GM23248 (cell line): ENCODE measurements around the gene COA3. TPM values are rescaled to one million over a fixed set of nuclear protein-coding genes. Genes with fewer than 3 reads are reported as not detected.

ENCODE experiments used
- DNase-seq: peaks from one replicate; pipeline ENCODE4 v3.0.0-alpha.2; 2015
- H2AFZ ChIP-seq: fragments of 200-600 bp; sonication (generic); 2 replicates; pipeline ENCODE4 v1.6.1; 2016; ENCODE audit warnings: antibody characterized with exemption
- H3F3A ChIP-seq: fragments of 200-600 bp; sonication (generic); 2 replicates; pipeline ENCODE4 v1.6.1; 2016; ENCODE audit warnings: mild to moderate bottlenecking, antibody characterized with exemption, mixed run types; ENCODE audit not compliant: insufficient read depth
- H3K27ac ChIP-seq: fragments of 200-600 bp; sonication (generic); 2 replicates; pipeline ENCODE4 v1.5.1; 2016; ENCODE audit warnings: mild to moderate bottlenecking
- H3K27me3 ChIP-seq: fragments of 200-600 bp; sonication (generic); replicated peaks from 2 replicates; pipeline ENCODE4 v1.6.1; 2016; ENCODE audit warnings: mild to moderate bottlenecking; ENCODE audit not compliant: insufficient read depth
- H3K36me3 ChIP-seq: fragments of 200-600 bp; sonication (generic); 2 replicates; pipeline ENCODE4 v1.6.1; 2016; ENCODE audit warnings: low read depth, mild to moderate bottlenecking
- H3K4me1 ChIP-seq: fragments of 200-600 bp; sonication (generic); 2 replicates; pipeline ENCODE4 v1.6.1; 2016; ENCODE audit warnings: mild to moderate bottlenecking; ENCODE audit not compliant: insufficient read depth
- H3K4me2 ChIP-seq: fragments of 200-600 bp; sonication (generic); one replicate; pipeline ENCODE4 v1.6.1; 2016; ENCODE audit warnings: mild to moderate bottlenecking; ENCODE audit not compliant: unreplicated experiment
- H3K4me3 ChIP-seq: fragments of 200-600 bp; sonication (generic); 2 replicates; pipeline ENCODE4 v1.5.1; 2016; ENCODE audit warnings: mild to moderate bottlenecking
- H3K79me2 ChIP-seq: fragments of 200-600 bp; sonication (generic); 2 replicates; pipeline ENCODE4 v1.6.1; 2016; ENCODE audit warnings: mild to moderate bottlenecking; ENCODE audit not compliant: insufficient read depth
- H3K9ac ChIP-seq: fragments of 200-600 bp; sonication (generic); 2 replicates; pipeline ENCODE4 v1.6.1; 2016; ENCODE audit warnings: mild to moderate bottlenecking
- H3K9me2 ChIP-seq: fragments of 200-600 bp; sonication (generic); 2 replicates; pipeline ENCODE4 v1.6.1; 2016; ENCODE audit warnings: mixed run types, mild to moderate bottlenecking, moderate library complexity; ENCODE audit not compliant: insufficient read depth
- H3K9me3 ChIP-seq: fragments of 200-600 bp; sonication (generic); one replicate; pipeline ENCODE4 v1.6.1; 2017; ENCODE audit warnings: low read depth
- H4K20me1 ChIP-seq: fragments of 200-600 bp; sonication (generic); 2 replicates; pipeline ENCODE4 v1.6.0; 2016; ENCODE audit not compliant: insufficient read depth
- EZH2 ChIP-seq: fragments of 200-600 bp; sonication (generic); IDR thresholded peaks from 2 replicates; pipeline ENCODE4 v1.6.1; 2018; ENCODE audit warnings: antibody characterized with exemption, mild to moderate bottlenecking; ENCODE audit not compliant: insufficient read depth, poor library complexity, severe bottlenecking
- EZH2phosphoT487 ChIP-seq: fragments of 200-600 bp; sonication (generic); IDR thresholded peaks from 2 replicates; pipeline ENCODE4 v1.6.1; 2018; ENCODE audit warnings: antibody characterized with exemption, moderate library complexity, mild to moderate bottlenecking, low read depth; ENCODE audit not compliant: insufficient read depth
- WGBS, 2 experiments: methylation state at CpG; one replicate each; pipeline ENCODE4 v1.1.6; 2015 to 2017; ENCODE audit warnings: low lambda C conversion rate in 2 of 2, low coverage in 1 of 2; ENCODE audit errors: missing lambda C conversion rate in 2 of 2; 5-methylcytosine and 5-hydroxymethylcytosine counted together
- in situ Hi-C: fragments of 300-500 bp; cut with MboI; formaldehyde crosslinking; loops from 2 replicates; pipeline ENCODE4 v1.15.0; 2020
- microRNA-seq: library from miRNA; unstranded; fragments of <30 nt; microRNA quantifications from one replicate; pipeline ENCODE4, GENCODE V29; 2016; ENCODE audit warnings: borderline number of aligned reads
- polyA plus RNA-seq: library from polyadenylated mRNA; unstranded; fragments of >200 nt; fragmentation: Nextera tagmentation; extraction: Ambion mirVana; gene quantifications from 2 replicates; pipeline ENCODE4 v1.2.1, GENCODE V29; 2016
- small RNA-seq: library from RNA; depleted of rRNA; stranded (forward); fragments of <200 nt; gene quantifications from one replicate; pipeline ENCODE3, GENCODE V24; 2014; ENCODE audit warnings: low read depth, low replicate concordance
- total RNA-seq: library from RNA; depleted of rRNA; stranded (reverse); fragments of >200 nt; shearing (Covaris generic); gene quantifications from 2 replicates; pipeline ENCODE4 v1.2.3, GENCODE V29; 2014; rRNA removed

Gene COA3
- total and polyA plus RNA-seq, 2 experiments from 2014 or later, result 48.0 to 125 TPM

DNA sequence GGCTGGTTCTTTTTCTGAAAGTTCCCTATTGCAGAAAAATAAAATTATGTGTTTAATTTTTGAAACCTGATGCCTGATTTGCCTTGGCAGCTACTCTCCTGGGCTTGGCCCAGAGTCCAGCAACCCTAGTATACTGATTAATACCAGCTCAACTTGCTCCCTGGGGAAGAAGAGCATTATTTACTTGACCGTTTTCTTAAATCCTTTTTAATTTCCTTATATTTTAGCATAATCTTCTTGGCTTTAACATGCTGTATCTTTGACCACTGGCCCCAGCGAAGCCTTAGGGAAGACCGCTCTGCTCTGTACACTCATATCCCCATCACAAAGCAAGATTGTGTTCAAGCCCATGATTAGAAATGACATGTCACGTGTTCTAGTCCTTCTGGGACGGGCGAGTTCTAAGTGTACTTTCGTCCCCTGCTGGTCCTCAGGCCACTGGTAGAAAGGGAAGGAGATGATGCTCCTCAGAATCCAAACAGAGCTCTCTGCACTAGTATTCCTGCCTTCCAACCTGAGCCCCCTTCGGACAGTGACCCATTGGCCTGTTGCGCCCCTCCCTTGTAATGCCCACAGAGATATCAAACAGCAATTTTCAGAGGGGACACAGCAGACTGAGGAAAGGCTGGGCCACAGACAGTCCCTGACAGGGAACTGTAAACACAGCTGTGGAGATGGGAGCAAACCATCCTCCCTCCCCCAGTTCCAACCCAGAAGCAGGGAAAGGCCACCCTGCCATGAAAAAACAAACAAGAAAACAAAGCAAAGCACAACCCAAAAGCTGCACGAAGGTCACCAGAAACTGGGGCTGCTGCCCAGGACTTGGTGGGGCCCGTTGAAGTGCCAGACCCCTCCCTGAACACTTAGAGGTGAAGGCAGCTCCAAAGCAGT, 49.4 kb downstream of the COA3 start:
- 33 to 36% methylated on average over 11 of the region's 11 CpGs for WGBS, 2 experiments
- H2AFZ ChIP-seq, result no peak overlapping the region; the same call in 1 of the 2 replicates
- peaks cover 4% of the 10 kb centered on the region for H3K79me2 ChIP-seq
- H3K9me2 ChIP-seq, result no peaks in the 10 kb centered on the region
- H3K4me2 ChIP-seq, result no peak overlapping the region
- in situ Hi-C loops, result loop anchor here (25.0 kb wide), 1 partner anchor 188 kb away; no protein-coding TSS in a partner anchor
- H3F3A ChIP-seq, result no peaks in the 10 kb centered on the region
- H3K36me3 ChIP-seq, result no peaks in the 10 kb centered on the region
- H3K9me3 ChIP-seq, result no peaks in the 10 kb centered on the region
- TF ChIP-seq EZH2phosphoT487 (no peak), EZH2 (no peak)
- no peak overlapping the region for H3K9ac ChIP-seq
- no peaks in the 10 kb centered on the region; the same call in 1 of the 2 replicates for H3K4me1 ChIP-seq
- H4K20me1 ChIP-seq, result no peaks in the 10 kb centered on the region
- no peaks in the 10 kb centered on the region for H3K27me3 ChIP-seq
- no peak overlapping the region for H3K27ac ChIP-seq
- H3K4me3 ChIP-seq, result no peak overlapping the region
- no peak for DNase-seq

DNA sequence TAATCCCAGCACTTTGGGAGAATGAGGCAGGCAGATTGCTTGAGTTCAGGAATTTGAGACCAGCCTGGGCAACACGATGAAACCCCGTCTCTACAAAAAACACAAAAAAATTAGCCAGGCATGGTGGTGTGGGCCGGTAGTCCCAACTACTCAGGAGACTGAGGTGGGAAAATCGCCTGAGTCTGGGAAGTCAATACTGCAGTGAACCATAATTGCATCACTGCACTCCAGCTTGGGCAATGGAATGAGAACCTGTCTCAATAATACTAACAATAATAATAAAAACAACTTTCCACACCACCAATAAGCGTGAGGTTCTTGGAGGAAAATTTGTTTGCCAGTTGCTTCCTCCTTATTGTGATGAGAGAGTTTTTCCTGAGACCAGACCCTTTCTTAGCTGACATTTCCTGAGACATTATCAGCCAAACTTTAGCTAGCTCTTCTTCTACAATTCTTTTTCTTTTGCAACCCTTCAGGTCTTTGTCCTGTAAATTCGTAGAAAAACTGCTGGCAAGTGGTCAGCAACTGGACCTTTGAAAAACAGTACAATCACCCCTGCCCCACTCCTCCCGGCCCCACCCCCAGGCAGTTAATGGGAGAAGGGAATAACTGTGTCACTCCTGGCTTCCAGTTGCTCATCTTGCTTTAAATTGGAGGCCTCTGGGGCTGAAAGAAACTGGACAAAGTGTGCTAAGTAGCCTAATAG, 50.1 kb downstream of the COA3 start:
- Histone ChIP-seq H3K4me3 (no peak overlapping the region), H3K9me3 (no peaks in the 10 kb centered on the region), H2AFZ (no peak overlapping the region), H4K20me1 (no peaks in the 10 kb centered on the region), H3K4me2 (no peak overlapping the region), H3F3A (no peaks in the 10 kb centered on the region), H3K27ac (no peak overlapping the region), H3K27me3 (no peaks in the 10 kb centered on the region), H3K79me2 (peaks cover 12% of the 10 kb centered on the region), H3K36me3 (no peaks in the 10 kb centered on the region), H3K9me2 (no peaks in the 10 kb centered on the region), H3K4me1 (peaks cover 8% of the 10 kb centered on the region), H3K9ac (no peak overlapping the region)
- TF ChIP-seq EZH2, result no peak
- TF ChIP-seq EZH2phosphoT487, result no peak
- WGBS, 2 experiments, result 17 to 20% methylated on average over 7 of the region's 7 CpGs
- in situ Hi-C loops, result loop anchor here (25.0 kb wide), 1 partner anchor 189 kb away; no protein-coding TSS in a partner anchor
- DNase-seq, result peak; percentile 7

Small RNAs within 50 kb of the gene (microRNA-seq; reads per million reads assigned to microRNA genes)
- not detected for gene MIR6781

Small RNAs within 50 kb of the gene (small RNA-seq; reads per million reads assigned to genes)
- gene HMGN2P15, result not detected
- gene MIR6781, result not detected

Other genes with a start within 250 kb of the COA3 start
- gene HSD17B1, start 245.8 kb downstream of the COA3 start, total RNA-seq, result 0.76 and 2.3 TPM in 2 replicates
- 2.6 and 3.0 TPM in 2 replicates for gene HSD17B1, start 245.8 kb downstream of the COA3 start, polyA plus RNA-seq
- gene COASY, start 236.6 kb downstream of the COA3 start, total RNA-seq, result 19.2 and 22.7 TPM in 2 replicates
- 50.1 and 56.9 TPM in 2 replicates for gene COASY, start 236.6 kb downstream of the COA3 start, polyA plus RNA-seq
- 29.3 and 30.8 TPM in 2 replicates for gene MLX, start 231.6 kb downstream of the COA3 start, total RNA-seq
- 37.0 and 39.3 TPM in 2 replicates for gene MLX, start 231.6 kb downstream of the COA3 start, polyA plus RNA-seq
- 8.2 and 8.9 TPM in 2 replicates for gene PSMC3IP, start 221.0 kb downstream of the COA3 start, total RNA-seq
- gene PSMC3IP, start 221.0 kb downstream of the COA3 start, polyA plus RNA-seq, result 11.1 and 12.0 TPM in 2 replicates
- gene RETREG3, start 189.3 kb downstream of the COA3 start, total RNA-seq, result 54.8 and 66.7 TPM in 2 replicates
- 36.3 and 38.0 TPM in 2 replicates for gene RETREG3, start 189.3 kb downstream of the COA3 start, polyA plus RNA-seq
- 42.5 and 53.0 TPM in 2 replicates for gene TUBG1, start 189.0 kb downstream of the COA3 start, total RNA-seq
- 91.4 and 95.3 TPM in 2 replicates for gene TUBG1, start 189.0 kb downstream of the COA3 start, polyA plus RNA-seq
- gene TUBG2, start 139.4 kb downstream of the COA3 start, total RNA-seq, result 12.1 and 14.4 TPM in 2 replicates
- 29.8 and 30.9 TPM in 2 replicates for gene TUBG2, start 139.4 kb downstream of the COA3 start, polyA plus RNA-seq
- 19.0 and 32.2 TPM in 2 replicates for gene PLEKHH3, start 121.7 kb downstream of the COA3 start, total RNA-seq
- 6.4 and 7.5 TPM in 2 replicates for gene PLEKHH3, start 121.7 kb downstream of the COA3 start, polyA plus RNA-seq
- 1.1 and 3.5 TPM in 2 replicates for gene CCR10, start 116.9 kb downstream of the COA3 start, total RNA-seq
- 1.6 and 2.5 TPM in 2 replicates for gene CCR10, start 116.9 kb downstream of the COA3 start, polyA plus RNA-seq
- gene CNTNAP1, start 116.2 kb downstream of the COA3 start, total RNA-seq, result 23.3 and 24.5 TPM in 2 replicates
- 3.2 and 3.6 TPM in 2 replicates for gene CNTNAP1, start 116.2 kb downstream of the COA3 start, polyA plus RNA-seq
- 22.4 and 22.5 TPM in 2 replicates for gene EZH1, start 53.7 kb downstream of the COA3 start, total RNA-seq
- gene EZH1, start 53.7 kb downstream of the COA3 start, polyA plus RNA-seq, result 19.9 and 22.8 TPM in 2 replicates
- gene RAMP2, start 37.5 kb downstream of the COA3 start, total RNA-seq, result 3.7 TPM in 1 of 2 replicates, not detected in the other
- 2.3 and 2.4 TPM in 2 replicates for gene RAMP2, start 37.5 kb downstream of the COA3 start, polyA plus RNA-seq
- gene VPS25, start 25.3 kb downstream of the COA3 start, total RNA-seq, result 93.0 and 96.0 TPM in 2 replicates
- gene VPS25, start 25.3 kb downstream of the COA3 start, polyA plus RNA-seq, result 103 TPM in 2 replicates
- 3.0 and 3.4 TPM in 2 replicates for gene WNK4, start 18.1 kb downstream of the COA3 start, total RNA-seq
- 11.4 and 12.6 TPM in 2 replicates for gene WNK4, start 18.1 kb downstream of the COA3 start, polyA plus RNA-seq
- gene CNTD1, start 157 bp upstream of the COA3 start, total RNA-seq, result not detected in 2 replicates
- 0.14 and 0.71 TPM in 2 replicates for gene CNTD1, start 157 bp upstream of the COA3 start, polyA plus RNA-seq
- 134 and 191 TPM in 2 replicates for gene BECN1, start 25.6 kb upstream of the COA3 start, total RNA-seq
- 105 and 117 TPM in 2 replicates for gene BECN1, start 25.6 kb upstream of the COA3 start, polyA plus RNA-seq
- gene PSME3, start 34.7 kb upstream of the COA3 start, total RNA-seq, result 88.1 and 104 TPM in 2 replicates
- 170 and 176 TPM in 2 replicates for gene PSME3, start 34.7 kb upstream of the COA3 start, polyA plus RNA-seq
- gene AOC2, start 45.9 kb upstream of the COA3 start, total RNA-seq, result 0.13 and 0.22 TPM in 2 replicates
- 0.09 and 0.14 TPM in 2 replicates for gene AOC2, start 45.9 kb upstream of the COA3 start, polyA plus RNA-seq
- 0.13 TPM in 1 of 2 replicates, not detected in the other for gene AOC3, start 52.5 kb upstream of the COA3 start, total RNA-seq
- gene AOC3, start 52.5 kb upstream of the COA3 start, polyA plus RNA-seq, result 0.05 TPM in 1 of 2 replicates, not detected in the other
- gene G6PC1, start 102.1 kb upstream of the COA3 start, total RNA-seq, result not detected in 2 replicates
- not detected in 2 replicates for gene G6PC1, start 102.1 kb upstream of the COA3 start, polyA plus RNA-seq
- gene AARSD1, start 165.8 kb upstream of the COA3 start, total RNA-seq, result 18.1 and 24.9 TPM in 2 replicates
- gene AARSD1, start 165.8 kb upstream of the COA3 start, polyA plus RNA-seq, result 37.5 and 46.1 TPM in 2 replicates
- gene PTGES3L, start 181.4 kb upstream of the COA3 start, total RNA-seq, result not detected in 2 replicates
- gene PTGES3L, start 181.4 kb upstream of the COA3 start, polyA plus RNA-seq, result 0.62 and 0.90 TPM in 2 replicates
- 6.4 and 8.0 TPM in 2 replicates for gene RUNDC1, start 181.9 kb upstream of the COA3 start, total RNA-seq
- 7.6 and 9.3 TPM in 2 replicates for gene RUNDC1, start 181.9 kb upstream of the COA3 start, polyA plus RNA-seq
- gene RPL27, start 199.7 kb upstream of the COA3 start, total RNA-seq, result 928 and 1,286 TPM in 2 replicates
- gene RPL27, start 199.7 kb upstream of the COA3 start, polyA plus RNA-seq, result 1,038 and 1,095 TPM in 2 replicates
- gene IFI35, start 208.1 kb upstream of the COA3 start, total RNA-seq, result 21.8 and 27.7 TPM in 2 replicates
- gene IFI35, start 208.1 kb upstream of the COA3 start, polyA plus RNA-seq, result 23.3 and 27.6 TPM in 2 replicates
- gene VAT1, start 223.7 kb upstream of the COA3 start, total RNA-seq, result 215 and 238 TPM in 2 replicates
- gene VAT1, start 223.7 kb upstream of the COA3 start, polyA plus RNA-seq, result 223 and 243 TPM in 2 replicates
- gene RND2, start 226.5 kb upstream of the COA3 start, total RNA-seq, result 0.11 TPM in 1 of 2 replicates, not detected in the other
- 0.18 and 0.30 TPM in 2 replicates for gene RND2, start 226.5 kb upstream of the COA3 start, polyA plus RNA-seq